ENCODE data around the gene HTN1.

DNA sequence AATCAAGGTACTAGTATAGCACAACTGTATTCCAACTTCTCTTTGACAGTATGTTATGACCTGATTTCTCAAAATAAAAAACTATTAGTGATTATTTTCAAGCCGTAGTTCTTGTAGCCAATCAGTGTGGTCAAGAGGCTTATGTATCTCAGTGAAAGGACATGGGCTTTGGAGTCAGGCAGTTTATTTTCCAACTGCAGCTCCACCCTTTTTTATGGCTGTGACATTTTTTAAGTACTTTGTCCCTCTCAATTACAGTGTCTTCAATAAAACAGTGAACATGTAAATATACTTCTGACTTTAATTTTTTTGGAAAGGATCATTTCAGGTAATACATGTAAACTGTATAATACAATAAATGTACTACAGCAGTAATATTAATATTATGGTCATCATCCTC, 30.0 kb downstream of the HTN1 start:
- TF ChIP-seq, protein P1, sequence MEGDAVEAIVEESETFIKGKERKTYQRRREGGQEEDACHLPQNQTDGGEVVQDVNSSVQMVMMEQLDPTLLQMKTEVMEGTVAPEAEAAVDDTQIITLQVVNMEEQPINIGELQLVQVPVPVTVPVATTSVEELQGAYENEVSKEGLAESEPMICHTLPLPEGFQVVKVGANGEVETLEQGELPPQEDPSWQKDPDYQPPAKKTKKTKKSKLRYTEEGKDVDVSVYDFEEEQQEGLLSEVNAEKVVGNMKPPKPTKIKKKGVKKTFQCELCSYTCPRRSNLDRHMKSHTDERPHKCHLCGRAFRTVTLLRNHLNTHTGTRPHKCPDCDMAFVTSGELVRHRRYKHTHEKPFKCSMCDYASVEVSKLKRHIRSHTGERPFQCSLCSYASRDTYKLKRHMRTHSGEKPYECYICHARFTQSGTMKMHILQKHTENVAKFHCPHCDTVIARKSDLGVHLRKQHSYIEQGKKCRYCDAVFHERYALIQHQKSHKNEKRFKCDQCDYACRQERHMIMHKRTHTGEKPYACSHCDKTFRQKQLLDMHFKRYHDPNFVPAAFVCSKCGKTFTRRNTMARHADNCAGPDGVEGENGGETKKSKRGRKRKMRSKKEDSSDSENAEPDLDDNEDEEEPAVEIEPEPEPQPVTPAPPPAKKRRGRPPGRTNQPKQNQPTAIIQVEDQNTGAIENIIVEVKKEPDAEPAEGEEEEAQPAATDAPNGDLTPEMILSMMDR (IDR thresholded peaks at IDR 0.05; ENCODE audit: poor library complexity, severe bottlenecking), result no peak
- no peak for TF ChIP-seq EP300 (conservative IDR thresholded peaks at IDR 0.05; ENCODE audit: poor library complexity, severe bottlenecking)

All from neural cell (in vitro differentiated cells).